GM12878 (cell line): ENCODE results near the gene BSCL2. TPM values are rescaled to one million over a fixed set of nuclear protein-coding genes. Genes with fewer than 3 reads are reported as not detected.
A peak's percentile ranks its signal among the peaks of the same experiment; 100 is the strongest.

Experiments
- BCL3 ChIP-seq: IDR thresholded peaks from 2 replicates; pipeline ENCODE4 v1.6.1; 2011; ENCODE audit warnings: borderline replicate concordance, low read depth, mild to moderate bottlenecking, moderate library complexity, low read length; ENCODE audit not compliant: insufficient read depth, poor library complexity, severe bottlenecking
- BHLHE40 ChIP-seq, 2 experiments: fragments of 450-650 bp in 1 of 2; IDR thresholded peaks; 2 replicates each; pipeline ENCODE4 v1.6.1; 2011 to 2017; ENCODE audit warnings: low read depth in 2 of 2, borderline replicate concordance in 1 of 2, improper control_type of control experiment in 1 of 2, low read length in 1 of 2, mild to moderate bottlenecking in 1 of 2
- CREM ChIP-seq: IDR thresholded peaks from 2 replicates; pipeline ENCODE4 v1.6.1; 2014; ENCODE audit warnings: antibody characterized with exemption, low read depth
- E4F1 ChIP-seq: fragments of 450-650 bp; IDR thresholded peaks from 2 replicates; pipeline ENCODE4 v1.6.1; 2018; ENCODE audit warnings: borderline replicate concordance, mild to moderate bottlenecking; ENCODE audit not compliant: partially characterized antibody
- ESRRA ChIP-seq: IDR thresholded peaks from 2 replicates; pipeline ENCODE4 v1.6.1; 2012; ENCODE audit warnings: mild to moderate bottlenecking, low read length, improper control_type of control experiment
- FOXK2 ChIP-seq: fragments of 450-650 bp; IDR thresholded peaks from 2 replicates; pipeline ENCODE4 v1.6.1; 2017; ENCODE audit warnings: mild to moderate bottlenecking, moderate library complexity
- KLF5 ChIP-seq: fragments of 450-650 bp; IDR thresholded peaks from 2 replicates; pipeline ENCODE4 v1.6.1; 2014; ENCODE audit warnings: mild to moderate bottlenecking; ENCODE audit not compliant: partially characterized antibody
- NR2C1 ChIP-seq: fragments of 450-650 bp; IDR thresholded peaks from 2 replicates; pipeline ENCODE4 v1.6.1; 2017; ENCODE audit warnings: antibody characterized with exemption, mild to moderate bottlenecking, moderate library complexity
- NRF1 ChIP-seq: conservative IDR thresholded peaks from 2 replicates; pipeline ENCODE4 v1.6.1; 2011; ENCODE audit warnings: mild to moderate bottlenecking, low read depth, low read length, improper control_type of control experiment
- POU2F2 ChIP-seq: IDR thresholded peaks from 3 replicates; pipeline ENCODE4 v1.6.1; 2011; ENCODE audit warnings: low read depth, mild to moderate bottlenecking, low read length, borderline replicate concordance
- PRDM15 ChIP-seq: fragments of 450-650 bp; formaldehyde crosslinking; IDR thresholded peaks from 2 replicates; pipeline ENCODE4 v1.4.0; 2020; ENCODE audit warnings: mild to moderate bottlenecking, moderate library complexity
- STAT3 ChIP-seq: IDR thresholded peaks from 2 replicates; pipeline ENCODE4 v1.6.1; 2011; ENCODE audit warnings: low read depth, low read length, improper control_type of control experiment
- WRNIP1 ChIP-seq: IDR thresholded peaks from 2 replicates; pipeline ENCODE4 v1.6.1; 2011; ENCODE audit warnings: low read depth, low read length, improper control_type of control experiment, borderline replicate concordance
- ZBTB40 ChIP-seq: fragments of 450-650 bp; IDR thresholded peaks from 2 replicates; pipeline ENCODE4 v1.6.1; 2016; ENCODE audit warnings: mild to moderate bottlenecking, moderate library complexity, borderline replicate concordance
- ZSCAN29 ChIP-seq: fragments of 450-650 bp; IDR thresholded peaks from 2 replicates; pipeline ENCODE4 v1.6.1; 2017; ENCODE audit warnings: mild to moderate bottlenecking, moderate library complexity
- polyA plus RNA-seq, 11 experiments: library from polyadenylated mRNA; depleted of rRNA in 4 of 11; unstranded in 6 of 11; stranded (reverse) in 5 of 11; fragments of >200 nt; fragmentation: Nextera tagmentation in 4 of 11; fragmentation: Illumina TruSeq in 1 of 11; extraction: Ambion mirVana in 4 of 11; extraction: Trizol in 1 of 11; gene quantifications; 1 replicate in 1 of 11; 2 replicates in 10 of 11; pipeline versions ENCODE4 v1.2.1 to v1.2.3, GENCODE V29; 2011 to 2016; ENCODE audit warnings: inconsistent platforms in 2 of 11, missing spikeins in 2 of 11, low read depth in 1 of 11
- total RNA-seq, 4 experiments: library from RNA; depleted of rRNA in 3 of 4; stranded (reverse); fragments of >200 nt in 3 of 4; fragmentation: Illumina TruSeq in 1 of 4; extraction: Trizol in 1 of 4; gene quantifications; 2 replicates each; pipeline versions ENCODE4 v1.2.1 to v1.2.3, GENCODE V29; 2013 to 2021
- TF ChIP-seq, protein P1 (sequence below): fragments of 450-650 bp; IDR thresholded peaks from 2 replicates; pipeline ENCODE4 v1.6.1; 2014; ENCODE audit warnings: mild to moderate bottlenecking

The BSCL2 gene
- total and polyA plus RNA-seq, 10 of the 15 experiments (the other 5 are each of a cell fraction or from before 2014, with no cell fraction given): 12.3 to 57.9 (median 21.8) TPM

GRCh38 chr11:62665075-62665598, 42.1 kb downstream of the BSCL2 start, which contains the start of the genes C11orf98 and CSKMT (continued):
- TF ChIP-seq POU2F2: peak; percentile 98
- no peak for TF ChIP-seq FOXK2
- peak; percentile 48 for TF ChIP-seq CREM
- 0 out of 2 replicates have a peak, but pooled peaks have one; percentile 52 for TF ChIP-seq NR2C1
- TF ChIP-seq NRF1: no peak
- peak; percentile 82; the same call in 1 of the 2 replicates for TF ChIP-seq ZBTB40
- peak; percentile 70; the same call in 1 of the 2 replicates for TF ChIP-seq PRDM15 (CRISPR knock-in tag)
- TF ChIP-seq ESRRA: no peak; the same call in 1 of the 2 replicates
- TF ChIP-seq WRNIP1: no peak
- TF ChIP-seq ZSCAN29: no peak
- TF ChIP-seq BCL3: peak; percentile 75
- TF ChIP-seq, protein P1, sequence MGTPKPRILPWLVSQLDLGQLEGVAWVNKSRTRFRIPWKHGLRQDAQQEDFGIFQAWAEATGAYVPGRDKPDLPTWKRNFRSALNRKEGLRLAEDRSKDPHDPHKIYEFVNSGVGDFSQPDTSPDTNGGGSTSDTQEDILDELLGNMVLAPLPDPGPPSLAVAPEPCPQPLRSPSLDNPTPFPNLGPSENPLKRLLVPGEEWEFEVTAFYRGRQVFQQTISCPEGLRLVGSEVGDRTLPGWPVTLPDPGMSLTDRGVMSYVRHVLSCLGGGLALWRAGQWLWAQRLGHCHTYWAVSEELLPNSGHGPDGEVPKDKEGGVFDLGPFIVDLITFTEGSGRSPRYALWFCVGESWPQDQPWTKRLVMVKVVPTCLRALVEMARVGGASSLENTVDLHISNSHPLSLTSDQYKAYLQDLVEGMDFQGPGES: 0 out of 2 replicates have a peak, but pooled peaks have one; percentile 15
- TF ChIP-seq E4F1: no peak
- TF ChIP-seq BHLHE40 (IDR thresholded peaks at IDR 0.05; ENCODE audit: borderline replicate concordance in 1 of 2, low read depth in 2 of 2, low read length in 1 of 2): no peak; a peak in 1 of 4 replicates
- TF ChIP-seq STAT3: no peak
- TF ChIP-seq KLF5: peak; percentile 50
